ENCODE measurements around the gene MYOM1.

Gene MYOM1

DNA sequence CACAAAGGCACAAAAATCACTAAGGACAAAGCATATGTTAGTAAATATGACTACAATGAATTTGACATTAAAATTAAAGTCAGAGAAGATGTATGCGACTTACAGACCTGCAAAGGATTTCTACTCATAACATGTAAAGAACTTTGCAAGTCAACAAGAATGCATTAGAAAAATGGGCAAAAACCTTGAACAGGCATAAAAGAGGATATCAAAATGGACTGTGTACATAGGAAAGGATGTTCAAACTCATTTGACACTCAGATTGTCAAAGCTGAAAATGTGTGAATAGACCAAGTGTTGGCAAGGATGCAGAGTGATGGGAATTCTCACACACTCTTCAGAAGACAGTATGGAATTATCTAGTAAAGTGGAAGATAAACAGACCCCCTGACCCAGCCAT is 94.9 kb downstream of the MYOM1 start:
- peaks cover 0 to 5% (median 0%) of the 10 kb centered on the region in 5 experiments for H3K9me3 ChIP-seq (ENCODE audit: control extremely low read depth in 1 of 5, control insufficient read depth in 4 of 5, insufficient read depth in 2 of 5, low read depth in 1 of 5, low read length in 4 of 5)
- WGBS (ENCODE audit: insufficient coverage) = no CpG with 5 or more reads among the region's 1 CpG
- no peak overlapping the region for H3K27ac ChIP-seq (ENCODE audit: insufficient read depth in 1 of 2, low read depth in 1 of 2, low read length in 2 of 2, poor library complexity in 1 of 2, severe bottlenecking in 2 of 2)
- DNase-seq = no peak
- peaks cover 6 to 13% (median 8%) of the 10 kb centered on the region in 4 experiments for H3K4me1 ChIP-seq (ENCODE audit: control extremely low read depth in 1 of 4, control insufficient read depth in 4 of 4, insufficient read depth in 4 of 4, low read length in 3 of 4)
- ChIA-PET POLR2A (interaction anchor here (0.6 kb wide), 1 partner anchor 193 kb away, joined by 3 read pairs; no protein-coding TSS in a partner anchor), CTCF (interaction anchor here (0.9 to 2.4 kb wide), 6 partner anchors 9 to 130 kb away, joined by 3 to 11 read pairs (median 4); no protein-coding TSS in a partner anchor)
- H3K27me3 ChIP-seq (replicated peaks in 2 of 5; ENCODE audit: control insufficient read depth in 4 of 5, insufficient read depth in 5 of 5, low read length in 4 of 5) = no peaks in the 10 kb centered on the region
- H3K36me3 ChIP-seq (ENCODE audit: control insufficient read depth in 4 of 4, insufficient read depth in 4 of 4, low read length in 3 of 4) = no peaks in the 10 kb centered on the region
- no peak overlapping the region for H3K4me3 ChIP-seq (ENCODE audit: control insufficient read depth in 1 of 7, extremely low read depth in 1 of 7, insufficient read depth in 4 of 7, low read depth in 2 of 7, low read length in 6 of 7)

DNA sequence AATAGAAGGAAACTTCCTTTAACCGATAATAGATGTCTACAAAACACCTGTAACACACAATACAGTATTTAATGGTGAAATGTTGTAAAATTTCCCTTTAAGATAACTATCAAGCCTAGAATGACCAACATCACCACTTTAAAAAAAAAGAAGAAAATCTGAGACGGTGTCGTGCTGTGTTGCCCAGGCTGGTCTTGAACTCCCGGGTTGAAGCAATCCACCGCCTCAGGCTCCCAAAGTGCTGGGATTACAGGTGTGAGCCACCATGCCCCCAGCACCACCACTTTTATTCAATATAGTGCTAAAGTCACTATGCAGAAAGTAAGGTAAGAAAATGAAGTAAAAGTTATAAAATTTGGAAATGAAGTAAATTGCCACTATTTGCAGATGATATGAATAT is 96.9 kb downstream of the MYOM1 start:
- 100% methylated on average over 2 of the region's 5 CpGs for WGBS (ENCODE audit: insufficient coverage)

DNA sequence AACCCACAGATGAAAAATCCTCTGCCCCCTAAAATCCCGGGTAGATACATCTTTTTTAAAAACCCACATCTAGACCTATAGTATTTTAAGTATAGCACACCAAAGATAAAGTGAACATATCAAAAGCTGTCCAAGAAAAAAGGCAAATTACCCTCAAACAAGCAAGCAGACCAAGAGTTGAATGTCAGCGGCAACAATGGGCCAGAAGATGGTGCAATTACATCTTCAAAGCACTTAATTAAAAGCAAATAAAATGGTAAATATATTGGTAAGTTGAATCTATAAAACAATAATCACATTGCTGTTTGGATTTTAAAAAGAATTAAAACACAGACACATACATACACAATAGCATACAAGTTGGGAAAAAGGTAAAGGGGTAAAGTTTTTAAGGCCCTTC is 98.5 kb downstream of the MYOM1 start:
- Histone ChIP-seq H3K36me3 (ENCODE audit: control insufficient read depth in 4 of 4, insufficient read depth in 4 of 4, low read length in 3 of 4) (no peaks in the 10 kb centered on the region), H3K4me3 (ENCODE audit: control insufficient read depth in 1 of 7, extremely low read depth in 1 of 7, insufficient read depth in 4 of 7, low read depth in 2 of 7, low read length in 6 of 7) (no peak overlapping the region), H3K27me3 (replicated peaks in 2 of 5; ENCODE audit: control insufficient read depth in 4 of 5, insufficient read depth in 5 of 5, low read length in 4 of 5) (no peaks in the 10 kb centered on the region), H3K4me1 (ENCODE audit: control extremely low read depth in 1 of 4, control insufficient read depth in 4 of 4, insufficient read depth in 4 of 4, low read length in 3 of 4) (peaks cover 2 to 13% (median 8%) of the 10 kb centered on the region in 4 experiments), H3K9me3 (ENCODE audit: control extremely low read depth in 1 of 5, control insufficient read depth in 4 of 5, insufficient read depth in 2 of 5, low read depth in 1 of 5, low read length in 4 of 5) (peaks cover 0 to 5% (median 0%) of the 10 kb centered on the region in 5 experiments), H3K27ac (ENCODE audit: insufficient read depth in 1 of 2, low read depth in 1 of 2, low read length in 2 of 2, poor library complexity in 1 of 2, severe bottlenecking in 2 of 2) (no peak overlapping the region)
- POLR2A ChIA-PET = no interaction called here
- CTCF ChIA-PET = interaction anchor here (1.4 to 2.4 kb wide), 2 partner anchors 8 to 126 kb away, joined by 3 to 9 read pairs; no protein-coding TSS in a partner anchor
- peak in 2 of 3 donors; percentile 14 for DNase-seq
- 33% methylated on average over 1 of the region's 2 CpGs for WGBS (ENCODE audit: insufficient coverage)

More for the DNA sequence above, 96.9 kb downstream of the MYOM1 start:
- peaks cover 2 to 13% (median 8%) of the 10 kb centered on the region in 4 experiments for H3K4me1 ChIP-seq (ENCODE audit: control extremely low read depth in 1 of 4, control insufficient read depth in 4 of 4, insufficient read depth in 4 of 4, low read length in 3 of 4)
- H3K4me3 ChIP-seq (ENCODE audit: control insufficient read depth in 1 of 7, extremely low read depth in 1 of 7, insufficient read depth in 4 of 7, low read depth in 2 of 7, low read length in 6 of 7) = no peak overlapping the region
- no peaks in the 10 kb centered on the region for H3K27me3 ChIP-seq (replicated peaks in 2 of 5; ENCODE audit: control insufficient read depth in 4 of 5, insufficient read depth in 5 of 5, low read length in 4 of 5)
- POLR2A ChIA-PET = no interaction called here
- CTCF ChIA-PET = no interaction called here
- no peak for DNase-seq
- H3K36me3 ChIP-seq (ENCODE audit: control insufficient read depth in 4 of 4, insufficient read depth in 4 of 4, low read length in 3 of 4) = no peaks in the 10 kb centered on the region
- peaks cover 0 to 5% (median 0%) of the 10 kb centered on the region in 5 experiments for H3K9me3 ChIP-seq (ENCODE audit: control extremely low read depth in 1 of 5, control insufficient read depth in 4 of 5, insufficient read depth in 2 of 5, low read depth in 1 of 5, low read length in 4 of 5)
- H3K27ac ChIP-seq (ENCODE audit: insufficient read depth in 1 of 2, low read depth in 1 of 2, low read length in 2 of 2, poor library complexity in 1 of 2, severe bottlenecking in 2 of 2) = no peak overlapping the region

DNA sequence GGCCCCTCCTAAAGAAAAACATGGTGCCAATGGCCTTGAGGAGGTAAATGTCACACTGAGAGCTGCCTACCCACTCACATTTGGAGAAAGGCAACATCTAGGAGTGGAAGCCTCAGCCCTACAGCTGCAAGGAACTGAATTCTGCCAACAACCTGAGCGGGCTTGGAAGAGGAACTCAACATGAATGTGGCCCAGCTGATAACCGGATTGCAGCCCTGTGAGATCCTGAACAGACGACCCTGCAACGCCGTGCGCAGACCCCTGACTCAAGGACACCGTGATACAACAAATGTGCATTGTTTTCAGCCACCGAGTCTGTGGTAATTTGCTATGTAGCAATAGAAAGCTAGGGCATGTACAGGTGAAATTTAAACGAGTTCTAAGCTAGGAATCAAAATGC is 99.4 kb downstream of the MYOM1 start:
- Histone ChIP-seq H3K4me3 (ENCODE audit: control insufficient read depth in 1 of 7, extremely low read depth in 1 of 7, insufficient read depth in 4 of 7, low read depth in 2 of 7, low read length in 6 of 7) (peak overlapping the region in 2 of 7 experiments; percentile 7 to 37), H3K4me1 (ENCODE audit: control extremely low read depth in 1 of 4, control insufficient read depth in 4 of 4, insufficient read depth in 4 of 4, low read length in 3 of 4) (peaks cover 2 to 13% (median 8%) of the 10 kb centered on the region in 4 experiments), H3K27ac (ENCODE audit: insufficient read depth in 1 of 2, low read depth in 1 of 2, low read length in 2 of 2, poor library complexity in 1 of 2, severe bottlenecking in 2 of 2) (peak overlapping the region in 1 of 2 experiments; percentile 29), H3K27me3 (replicated peaks in 2 of 5; ENCODE audit: control insufficient read depth in 4 of 5, insufficient read depth in 5 of 5, low read length in 4 of 5) (no peaks in the 10 kb centered on the region), H3K9me3 (ENCODE audit: control extremely low read depth in 1 of 5, control insufficient read depth in 4 of 5, insufficient read depth in 2 of 5, low read depth in 1 of 5, low read length in 4 of 5) (peaks cover 0 to 5% (median 0%) of the 10 kb centered on the region in 5 experiments), H3K36me3 (ENCODE audit: control insufficient read depth in 4 of 4, insufficient read depth in 4 of 4, low read length in 3 of 4) (no peaks in the 10 kb centered on the region)
- POLR2A ChIA-PET = interaction anchor here (0.7 kb wide), 1 partner anchor 18 kb away, joined by 5 read pairs; no protein-coding TSS in a partner anchor
- 2% methylated on average over 9 of the region's 9 CpGs for WGBS (ENCODE audit: insufficient coverage)
- CTCF ChIA-PET = interaction anchor here (0.7 to 2.4 kb wide), 6 partner anchors 8 to 125 kb away, joined by 3 to 9 read pairs (median 4); no protein-coding TSS in a partner anchor
- peak; percentile 72 to 98 (median 97) for DNase-seq

DNA sequence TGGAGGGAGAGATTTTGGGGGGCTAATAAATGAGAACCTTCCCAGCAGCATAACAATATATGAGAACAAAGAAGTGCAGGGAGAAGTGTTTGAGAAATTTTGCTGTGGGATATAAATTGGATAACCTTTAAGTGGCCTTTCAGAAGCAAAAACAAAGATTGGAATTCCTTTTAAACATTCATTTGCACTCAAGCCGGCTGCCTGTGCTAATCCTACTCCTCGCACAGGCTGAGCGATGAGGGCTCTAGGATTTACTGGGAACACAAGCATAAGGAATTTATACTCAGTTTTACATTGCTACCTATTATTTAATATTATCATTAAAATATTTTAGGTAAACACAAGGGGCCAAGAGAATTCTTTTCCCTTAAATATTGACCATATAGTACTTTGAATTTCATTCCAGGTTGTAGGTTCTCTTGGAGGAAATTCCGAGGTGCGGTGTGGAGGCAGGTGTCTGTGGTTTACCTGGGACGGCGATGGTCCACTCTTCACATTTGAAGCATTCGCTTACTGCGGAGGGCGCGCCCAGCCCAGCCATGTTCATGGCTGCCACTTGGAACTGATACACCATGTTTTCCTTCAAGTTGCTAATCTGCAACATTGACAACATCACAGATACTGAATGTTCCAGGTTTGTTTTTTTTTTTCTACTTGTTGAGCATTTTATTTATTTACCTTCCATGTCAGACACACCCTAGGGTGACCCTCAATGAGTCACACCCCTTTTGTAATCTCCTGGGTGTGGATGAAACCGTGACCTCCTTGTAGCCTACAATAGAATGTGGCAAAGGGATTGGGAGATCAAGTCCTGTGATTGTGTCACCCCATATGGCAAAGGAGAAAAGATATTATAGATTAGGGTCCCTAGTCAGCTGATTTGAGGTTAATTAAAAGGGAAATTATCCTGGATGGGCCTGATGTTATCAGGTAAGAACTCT is 100.1 kb downstream of the MYOM1 start:
- POLR2A ChIA-PET = interaction anchor here (0.6 to 0.7 kb wide), 2 partner anchors 17 to 35 kb away, joined by 5 to 6 read pairs; no protein-coding TSS in a partner anchor
- peaks cover 0 to 2% (median 0%) of the 10 kb centered on the region in 5 experiments for H3K9me3 ChIP-seq (ENCODE audit: control extremely low read depth in 1 of 5, control insufficient read depth in 4 of 5, insufficient read depth in 2 of 5, low read depth in 1 of 5, low read length in 4 of 5)
- H3K27ac ChIP-seq (ENCODE audit: insufficient read depth in 1 of 2, low read depth in 1 of 2, low read length in 2 of 2, poor library complexity in 1 of 2, severe bottlenecking in 2 of 2) = no peak overlapping the region
- 98% methylated on average over 8 of the region's 12 CpGs for WGBS (ENCODE audit: insufficient coverage)
- no peak overlapping the region for H3K4me3 ChIP-seq (ENCODE audit: control insufficient read depth in 1 of 7, extremely low read depth in 1 of 7, insufficient read depth in 4 of 7, low read depth in 2 of 7, low read length in 6 of 7)
- CTCF ChIA-PET = interaction anchor here (0.7 to 2.4 kb wide), 6 partner anchors 9 to 126 kb away, joined by 3 to 9 read pairs (median 4); no protein-coding TSS in a partner anchor
- no peak for DNase-seq
- no peaks in the 10 kb centered on the region for H3K27me3 ChIP-seq (replicated peaks in 2 of 5; ENCODE audit: control insufficient read depth in 4 of 5, insufficient read depth in 5 of 5, low read length in 4 of 5)
- peaks cover 2 to 13% (median 8%) of the 10 kb centered on the region in 4 experiments for H3K4me1 ChIP-seq (ENCODE audit: control extremely low read depth in 1 of 4, control insufficient read depth in 4 of 4, insufficient read depth in 4 of 4, low read length in 3 of 4)
- H3K36me3 ChIP-seq (ENCODE audit: control insufficient read depth in 4 of 4, insufficient read depth in 4 of 4, low read length in 3 of 4) = no peaks in the 10 kb centered on the region

DNA sequence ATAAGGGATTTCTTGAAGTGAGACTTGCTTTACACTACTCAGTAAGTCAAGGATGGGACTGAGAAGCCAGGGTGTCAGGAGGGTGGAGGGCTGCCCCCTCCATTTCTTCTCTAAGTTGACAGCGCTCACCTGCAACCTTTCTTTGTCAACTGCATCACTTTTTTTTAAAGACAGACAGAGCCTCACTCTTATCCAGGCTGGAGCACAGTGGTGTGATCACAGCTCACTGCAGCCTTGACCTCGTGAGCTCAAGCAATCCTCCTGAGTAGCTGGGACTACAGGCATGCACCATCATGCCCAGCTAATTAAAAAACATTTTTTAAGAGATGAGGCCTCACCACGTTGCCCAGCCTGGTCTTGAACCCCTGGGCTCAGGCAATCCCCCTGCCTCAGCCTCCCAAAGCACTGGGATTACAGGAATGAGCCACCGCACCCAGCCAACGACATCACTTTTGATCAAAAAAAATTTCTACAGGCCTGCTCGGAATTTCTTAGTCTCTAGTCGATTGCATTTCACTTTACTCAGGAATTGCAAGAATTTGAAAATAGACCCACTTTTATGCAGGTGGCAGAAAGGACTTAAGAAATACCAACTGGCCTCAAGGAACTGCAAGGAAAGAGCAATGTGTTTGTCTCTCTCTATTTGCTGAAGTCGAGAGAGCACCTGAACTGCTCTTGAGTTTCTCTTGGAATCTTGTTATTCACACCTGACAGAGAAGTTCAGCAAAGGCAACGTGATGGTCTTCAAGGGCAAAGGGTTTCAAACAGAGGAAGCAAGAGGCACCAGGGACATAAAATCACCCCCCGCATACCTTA is 101.4 kb downstream of the MYOM1 start:
- no peak overlapping the region for H3K4me3 ChIP-seq (ENCODE audit: control insufficient read depth in 1 of 7, extremely low read depth in 1 of 7, insufficient read depth in 4 of 7, low read depth in 2 of 7, low read length in 6 of 7)
- H3K27ac ChIP-seq (ENCODE audit: insufficient read depth in 1 of 2, low read depth in 1 of 2, low read length in 2 of 2, poor library complexity in 1 of 2, severe bottlenecking in 2 of 2) = no peak overlapping the region
- POLR2A ChIA-PET = no interaction called here
- no peaks in the 10 kb centered on the region for H3K27me3 ChIP-seq (replicated peaks in 2 of 5; ENCODE audit: control insufficient read depth in 4 of 5, insufficient read depth in 5 of 5, low read length in 4 of 5)
- no peaks in the 10 kb centered on the region for H3K36me3 ChIP-seq (ENCODE audit: control insufficient read depth in 4 of 4, insufficient read depth in 4 of 4, low read length in 3 of 4)
- WGBS (ENCODE audit: insufficient coverage) = over 99% methylated on average over 8 of the region's 10 CpGs
- CTCF ChIA-PET = interaction anchor here (1.9 to 3.4 kb wide), 2 partner anchors 10 to 29 kb away, joined by 5 to 17 read pairs; no protein-coding TSS in a partner anchor
- H3K4me1 ChIP-seq (ENCODE audit: control extremely low read depth in 1 of 4, control insufficient read depth in 4 of 4, insufficient read depth in 4 of 4, low read length in 3 of 4) = peaks cover 2 to 15% (median 8%) of the 10 kb centered on the region in 4 experiments
- DNase-seq = no peak
- no peaks in the 10 kb centered on the region for H3K9me3 ChIP-seq (ENCODE audit: control extremely low read depth in 1 of 5, control insufficient read depth in 4 of 5, insufficient read depth in 2 of 5, low read depth in 1 of 5, low read length in 4 of 5)

Data from common myeloid progenitor, CD34-positive (primary cell).